Osteoblast (primary cell): ENCODE data around the gene MERTK. TPM values are rescaled to one million over a fixed set of nuclear protein-coding genes. Genes with fewer than 3 reads are reported as not detected.
"Not testable (repeated sequence)": the region's sequence is repeated elsewhere in the genome, so short reads cannot be mapped to it uniquely, and the experiment has no call there.

Experiments used
- DNase-seq: peaks from one replicate; pipeline ENCODE4 v3.0.0; 2011; ENCODE audit warnings: low spot score, mixed read lengths; ENCODE audit not compliant: insufficient read length; ENCODE audit errors: missing footprints
- H2AFZ ChIP-seq: 2 replicates; pipeline ENCODE4 v1.6.0; 2011; ENCODE audit warnings: mild to moderate bottlenecking, low read length
- H3K27ac ChIP-seq: 2 replicates; pipeline ENCODE4 v1.5.1; 2011; ENCODE audit warnings: mild to moderate bottlenecking, low read depth, low read length, moderate library complexity
- H3K27me3 ChIP-seq: 2 replicates; pipeline ENCODE4 v1.6.0; 2012; ENCODE audit warnings: mild to moderate bottlenecking, control low read depth, inconsistent platforms, low read length, moderate library complexity; ENCODE audit not compliant: insufficient read depth
- H3K36me3 ChIP-seq: 2 replicates; pipeline ENCODE4 v1.5.1; 2011; ENCODE audit warnings: mild to moderate bottlenecking, low read length, control low read depth, moderate library complexity; ENCODE audit not compliant: insufficient read depth
- H3K4me1 ChIP-seq: 2 replicates; pipeline ENCODE4 v1.5.1; 2011; ENCODE audit warnings: mild to moderate bottlenecking, low read length, control low read depth, moderate library complexity; ENCODE audit not compliant: insufficient read depth
- H3K4me2 ChIP-seq: 2 replicates; pipeline ENCODE4 v1.6.0; 2011; ENCODE audit warnings: mild to moderate bottlenecking, low read length; ENCODE audit not compliant: insufficient read depth
- H3K4me3 ChIP-seq: fragments of 200-600 bp; sonication (generic); 3 replicates; pipeline ENCODE4 v1.5.1; 2012; ENCODE audit warnings: mild to moderate bottlenecking, low read length, inconsistent platforms; ENCODE audit not compliant: insufficient read depth
- H3K79me2 ChIP-seq: 2 replicates; pipeline ENCODE4 v1.6.0; 2012; ENCODE audit warnings: mild to moderate bottlenecking, low read length, control low read depth, inconsistent platforms; ENCODE audit not compliant: insufficient read depth
- H3K9me3 ChIP-seq: 2 replicates; pipeline ENCODE4 v1.5.1; 2011; ENCODE audit warnings: low read depth, low read length, control low read depth
- H4K20me1 ChIP-seq: 2 replicates; pipeline ENCODE4 v1.6.0; 2012; ENCODE audit warnings: mild to moderate bottlenecking, low read length, control low read depth; ENCODE audit not compliant: insufficient read depth
- total RNA-seq: library from RNA; depleted of rRNA; stranded (reverse); fragments of >200 nt; gene quantifications from 2 replicates; pipeline ENCODE4 v1.2.3, GENCODE V29; 2012
- TF ChIP-seq, protein P1 (sequence below): IDR thresholded peaks from 2 replicates; pipeline ENCODE4 v1.5.1; 2011; ENCODE audit warnings: mild to moderate bottlenecking, low read depth, low read length, moderate library complexity; ENCODE audit errors: extremely low read depth

MERTK gene
- total RNA-seq, 1 donor = 0.72 TPM

DNA sequence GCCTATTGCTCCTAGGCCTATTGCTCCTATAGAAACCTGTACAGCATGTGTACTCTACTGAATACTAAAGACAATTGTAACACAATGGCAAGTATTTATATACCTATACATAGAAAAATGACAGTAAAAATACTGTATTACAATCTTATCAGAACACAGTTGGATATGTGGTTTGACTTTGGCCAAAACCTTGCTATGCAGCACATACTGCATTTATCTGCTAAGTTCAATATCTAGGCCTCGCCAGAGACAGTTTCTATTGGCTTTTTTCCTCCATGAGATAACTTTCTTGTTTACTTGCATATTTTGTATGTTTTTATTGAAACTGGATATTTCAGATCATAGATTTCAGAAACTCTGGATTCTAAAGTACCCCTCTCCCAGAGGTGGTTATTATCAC lies 137.4 kb downstream of the MERTK start:
- Histone ChIP-seq H4K20me1 (no peaks in the 10 kb centered on the region), H3K9me3 (peaks cover 2% of the 10 kb centered on the region), H3K27ac (no peak overlapping the region), H3K27me3 (peaks cover 7% of the 10 kb centered on the region), H3K4me3 (no peak overlapping the region), H3K4me1 (peaks cover 23% of the 10 kb centered on the region), H3K4me2 (no peak overlapping the region), H2AFZ (no peak overlapping the region), H3K79me2 (no peaks in the 10 kb centered on the region), H3K36me3 (no peaks in the 10 kb centered on the region)
- TF ChIP-seq, protein P1, sequence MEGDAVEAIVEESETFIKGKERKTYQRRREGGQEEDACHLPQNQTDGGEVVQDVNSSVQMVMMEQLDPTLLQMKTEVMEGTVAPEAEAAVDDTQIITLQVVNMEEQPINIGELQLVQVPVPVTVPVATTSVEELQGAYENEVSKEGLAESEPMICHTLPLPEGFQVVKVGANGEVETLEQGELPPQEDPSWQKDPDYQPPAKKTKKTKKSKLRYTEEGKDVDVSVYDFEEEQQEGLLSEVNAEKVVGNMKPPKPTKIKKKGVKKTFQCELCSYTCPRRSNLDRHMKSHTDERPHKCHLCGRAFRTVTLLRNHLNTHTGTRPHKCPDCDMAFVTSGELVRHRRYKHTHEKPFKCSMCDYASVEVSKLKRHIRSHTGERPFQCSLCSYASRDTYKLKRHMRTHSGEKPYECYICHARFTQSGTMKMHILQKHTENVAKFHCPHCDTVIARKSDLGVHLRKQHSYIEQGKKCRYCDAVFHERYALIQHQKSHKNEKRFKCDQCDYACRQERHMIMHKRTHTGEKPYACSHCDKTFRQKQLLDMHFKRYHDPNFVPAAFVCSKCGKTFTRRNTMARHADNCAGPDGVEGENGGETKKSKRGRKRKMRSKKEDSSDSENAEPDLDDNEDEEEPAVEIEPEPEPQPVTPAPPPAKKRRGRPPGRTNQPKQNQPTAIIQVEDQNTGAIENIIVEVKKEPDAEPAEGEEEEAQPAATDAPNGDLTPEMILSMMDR = no peak
- no peak for DNase-seq

GRCh38 chr2:112039556-112039955 lies 141.1 kb downstream of the MERTK start:
- not testable (repeated sequence) for H3K79me2 ChIP-seq, H2AFZ ChIP-seq, DNase-seq, H3K4me2 ChIP-seq, H3K27me3 ChIP-seq, H3K36me3 ChIP-seq, H3K4me1 ChIP-seq, H4K20me1 ChIP-seq, H3K4me3 ChIP-seq, H3K27ac ChIP-seq, H3K9me3 ChIP-seq

DNA sequence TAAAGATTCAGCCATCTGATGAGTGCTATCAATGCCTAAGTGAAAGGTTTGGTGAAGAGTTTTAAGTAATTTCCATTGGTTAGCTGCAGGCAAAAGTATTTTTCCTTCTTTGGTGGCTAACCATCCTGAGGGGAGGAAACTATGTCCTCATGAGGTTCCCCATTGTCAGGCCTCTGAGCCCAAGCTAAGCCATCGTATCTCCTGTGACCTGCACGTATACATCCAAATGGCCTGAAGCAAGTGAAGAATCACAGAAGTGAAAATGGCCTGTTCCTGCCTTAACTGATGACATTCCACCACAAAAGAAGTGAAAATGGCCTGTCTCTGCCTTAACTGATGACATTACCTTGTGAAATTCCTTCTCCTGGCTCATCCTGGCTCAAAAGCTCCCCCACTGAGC lies 141.7 kb downstream of the MERTK start:
- not testable (repeated sequence) for DNase-seq, H3K4me3 ChIP-seq, H4K20me1 ChIP-seq, H3K36me3 ChIP-seq, H3K79me2 ChIP-seq, H3K4me2 ChIP-seq, H3K27ac ChIP-seq, H3K27me3 ChIP-seq, H2AFZ ChIP-seq, H3K9me3 ChIP-seq, H3K4me1 ChIP-seq

DNA sequence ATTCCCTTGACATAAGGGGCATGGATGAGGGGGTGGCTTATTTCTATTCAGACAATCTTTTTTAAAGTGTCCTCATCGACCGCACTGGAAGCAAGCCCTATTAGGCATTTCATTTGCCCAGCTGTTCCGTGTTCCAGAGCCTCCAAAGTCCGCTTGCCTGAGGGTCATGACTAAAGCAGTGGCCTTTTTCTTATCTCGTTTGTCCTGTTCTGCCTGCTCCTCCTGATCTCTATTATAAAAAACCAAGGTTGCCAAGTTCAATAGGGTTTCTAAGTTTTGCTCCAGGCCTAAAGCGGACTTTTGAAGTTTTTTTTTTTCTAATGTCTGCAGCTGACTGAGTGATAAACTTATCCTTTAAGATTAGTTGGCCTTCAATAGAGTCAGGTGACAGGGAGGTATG lies 143.1 kb downstream of the MERTK start:
- not testable (repeated sequence) for DNase-seq, H3K4me3 ChIP-seq, H3K27ac ChIP-seq, H3K27me3 ChIP-seq, H4K20me1 ChIP-seq, H3K9me3 ChIP-seq, H3K4me1 ChIP-seq, H2AFZ ChIP-seq, H3K36me3 ChIP-seq, H3K79me2 ChIP-seq, H3K4me2 ChIP-seq

DNA sequence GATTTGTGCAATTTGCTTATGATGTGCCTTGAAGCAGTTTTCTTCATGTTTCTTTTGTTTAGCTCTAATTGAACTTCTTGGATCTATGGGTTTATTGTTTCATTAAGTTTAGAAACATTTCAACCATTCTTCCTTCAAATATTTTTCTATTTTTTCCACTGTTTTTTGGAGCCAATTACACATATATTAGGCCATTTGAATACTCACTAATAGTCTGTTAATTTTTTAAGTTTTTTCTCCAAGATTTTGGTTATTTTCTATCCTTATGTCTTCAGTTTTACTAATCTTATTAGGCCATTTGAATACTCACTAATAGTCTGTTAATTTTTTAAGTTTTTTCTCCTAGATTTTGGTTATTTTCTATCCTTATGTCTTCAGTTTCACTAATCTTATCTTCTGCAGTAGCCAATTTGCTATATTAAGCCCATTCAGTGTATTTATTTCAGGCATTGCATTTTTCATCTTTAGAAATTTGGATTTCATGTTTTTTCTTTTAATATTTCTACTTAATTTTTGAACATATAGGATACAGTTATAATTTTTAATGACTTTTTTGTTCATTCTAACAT lies 147.1 kb downstream of the MERTK start:
- Histone ChIP-seq H3K9me3 (no peaks in the 10 kb centered on the region), H3K4me1 (no peaks in the 10 kb centered on the region), H3K79me2 (no peaks in the 10 kb centered on the region), H3K36me3 (no peaks in the 10 kb centered on the region), H2AFZ (no peak overlapping the region), H3K27ac (no peak overlapping the region), H3K27me3 (no peaks in the 10 kb centered on the region), H4K20me1 (no peaks in the 10 kb centered on the region), H3K4me3 (no peak overlapping the region), H3K4me2 (no peak overlapping the region)
- DNase-seq = no peak
- TF ChIP-seq, protein P1 = no peak
